GM18907 (cell line): Measurements from ENCODE around the gene SLC38A4.
"Not testable (repeated sequence)": the region's sequence is repeated elsewhere in the genome, so short reads cannot be mapped to it uniquely, and the experiment has no call there.

ENCODE experiments used
- ATAC-seq: cut with Tn5 transposase; IDR thresholded peaks from one replicate; pipeline ENCODE4 v1.9.1; 2021; ENCODE audit warnings: mild to moderate bottlenecking, moderate library complexity; ENCODE audit not compliant: unreplicated experiment

Gene SLC38A4

DNA sequence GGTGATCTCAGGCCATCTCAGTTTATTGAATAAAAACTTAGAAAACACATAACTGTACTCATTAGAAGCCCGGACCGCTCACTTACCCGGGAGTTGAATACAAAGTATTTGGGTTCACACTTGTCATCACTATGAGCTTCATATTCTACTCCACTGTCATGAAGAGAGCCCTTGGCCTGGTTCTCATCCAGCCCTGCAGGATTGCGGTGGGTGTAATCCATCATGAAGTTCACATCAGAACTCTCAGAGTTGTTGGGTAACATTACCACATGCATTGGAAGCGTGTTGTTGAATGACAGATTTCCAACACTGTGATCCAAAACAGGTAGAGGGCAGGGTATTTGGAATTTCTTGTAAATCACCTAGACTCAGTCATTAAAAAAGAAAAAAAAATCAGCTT lies 47.4 kb downstream of the SLC38A4 start:
- no peak for ATAC-seq

DNA sequence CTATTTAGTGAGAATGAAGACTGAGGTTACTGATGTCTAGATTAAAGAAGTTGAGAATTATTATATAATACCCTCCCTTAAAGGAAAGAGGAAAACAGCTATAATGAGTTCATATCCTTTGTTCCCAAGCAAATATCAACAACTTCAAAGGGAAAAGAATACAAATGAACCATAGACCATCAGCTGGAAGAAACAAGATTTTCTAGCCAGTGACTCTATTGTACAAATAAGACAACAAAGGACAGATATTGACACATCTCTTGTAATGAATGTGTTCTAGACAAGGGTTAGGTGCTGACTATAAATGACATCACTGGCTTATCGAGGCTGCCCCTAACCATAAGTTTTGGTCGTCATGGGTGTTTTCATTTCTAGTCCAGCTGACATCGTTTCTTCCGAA lies 48.2 kb downstream of the SLC38A4 start:
- no peak for ATAC-seq

DNA sequence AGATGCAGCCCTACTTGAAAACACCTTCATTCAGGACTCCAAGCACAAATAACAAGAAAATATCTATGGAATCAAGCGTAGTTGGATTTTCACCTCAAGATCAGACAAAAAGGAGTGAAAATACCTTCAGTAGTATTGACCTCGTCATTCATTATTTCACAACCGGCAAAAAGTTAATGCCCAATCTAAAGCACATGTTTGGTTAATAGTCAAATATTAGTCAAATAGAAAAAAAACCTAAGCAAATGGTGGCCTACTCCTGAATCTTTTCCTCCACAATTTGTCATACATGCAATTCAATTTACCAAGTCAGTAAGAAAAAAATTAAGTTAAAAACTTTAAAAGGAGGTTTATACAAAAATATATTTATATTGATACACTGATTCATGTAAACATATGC lies 50.0 kb downstream of the SLC38A4 start:
- no peak for ATAC-seq

DNA sequence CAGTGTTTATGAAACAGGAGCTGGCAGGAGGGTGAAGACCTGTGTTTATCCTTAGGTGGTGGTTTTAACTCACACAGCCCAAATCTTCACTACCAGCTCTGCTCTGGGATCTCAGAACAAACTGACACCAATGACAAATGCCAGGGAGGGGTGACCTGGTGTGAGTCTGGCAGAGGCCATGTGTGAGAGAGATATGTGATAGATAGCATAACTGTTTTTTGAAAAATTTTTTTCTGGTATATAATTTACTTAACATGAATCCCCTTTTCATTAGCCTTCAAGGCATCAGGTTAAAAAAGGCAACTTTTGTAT lies 51.5 kb downstream of the SLC38A4 start:
- no peak for ATAC-seq

DNA sequence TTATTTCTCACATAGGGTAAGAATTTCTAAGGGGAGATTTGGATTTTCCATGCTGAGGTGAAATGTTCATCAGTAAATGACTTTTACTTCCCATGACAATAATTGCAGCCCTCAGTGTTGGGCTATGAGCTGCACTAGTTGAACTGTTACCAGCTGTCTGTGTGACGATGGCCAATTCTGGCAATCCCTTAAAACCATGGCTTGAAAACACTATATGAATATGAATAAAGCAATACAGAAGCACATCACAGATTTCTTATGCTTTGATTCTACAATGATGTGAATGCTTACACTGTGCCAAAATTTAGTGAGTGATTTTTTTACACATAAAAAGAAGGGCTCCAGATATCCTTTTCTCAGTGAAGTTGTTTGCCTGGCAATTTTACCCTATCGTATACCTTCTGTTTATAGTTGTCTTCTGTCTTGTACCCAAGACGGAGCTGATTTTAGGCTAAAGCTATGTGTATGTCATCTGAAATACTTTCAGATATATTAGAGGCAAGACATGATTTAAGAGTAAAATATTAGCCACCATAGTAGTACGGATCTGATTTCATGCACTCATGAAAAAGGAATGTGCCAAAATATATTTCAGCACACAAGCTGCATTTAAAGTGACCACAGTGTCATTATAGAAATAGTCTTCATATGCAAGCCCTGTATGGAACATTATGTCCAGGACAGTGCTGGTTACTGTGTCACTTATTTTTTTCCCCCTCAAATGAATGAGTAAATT lies 52.0 kb downstream of the SLC38A4 start:
- no peak for ATAC-seq

DNA sequence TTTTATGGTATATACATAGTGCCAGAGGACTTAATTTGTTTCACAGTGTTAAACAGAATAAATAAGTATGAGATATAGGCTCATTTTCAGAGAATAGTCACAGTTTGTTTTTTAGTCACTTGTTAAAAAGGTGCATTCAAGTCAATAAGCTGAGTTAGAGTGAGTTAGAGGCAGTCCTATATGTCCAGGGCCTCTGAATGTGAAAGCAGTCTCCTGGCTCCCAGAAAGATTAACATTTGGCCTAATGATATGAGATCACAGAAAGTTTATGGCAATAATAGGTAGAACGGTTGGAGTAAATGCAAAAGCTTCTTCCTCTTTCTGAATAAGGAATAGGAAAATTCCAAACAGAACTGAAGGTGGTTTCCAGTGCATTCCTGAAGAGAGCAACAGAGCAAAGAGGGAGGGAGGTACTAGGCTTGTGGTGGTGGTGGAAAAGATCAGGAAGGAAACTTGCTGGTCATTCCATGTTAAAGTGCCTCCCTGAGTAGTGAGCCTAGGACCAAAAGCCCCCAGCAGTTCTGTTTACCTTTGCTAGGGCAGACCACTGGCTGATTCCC lies 54.4 kb downstream of the SLC38A4 start:
- no peak for ATAC-seq

GRCh38 chr12:46770501-46771183 lies 55.2 kb downstream of the SLC38A4 start:
- no peak for ATAC-seq

DNA sequence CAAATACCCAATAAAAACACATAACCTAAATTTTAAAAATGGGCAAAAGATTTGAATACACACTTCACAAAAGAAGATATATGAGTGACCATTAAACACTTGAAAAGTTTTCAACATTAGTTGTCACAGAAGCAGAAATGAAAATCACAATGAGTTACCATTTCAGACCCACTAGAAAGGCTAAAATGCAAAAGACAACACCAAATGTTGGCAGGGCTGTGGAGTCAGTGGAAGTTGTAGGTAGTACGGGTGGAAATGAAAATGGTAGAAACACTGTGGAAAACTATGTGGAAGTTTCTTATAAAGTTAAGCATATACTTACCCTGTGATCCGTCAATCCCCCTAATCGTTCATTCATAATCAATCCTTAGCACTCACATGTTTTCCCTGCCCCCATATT lies 61.8 kb downstream of the SLC38A4 start:
- no peak for ATAC-seq

- ATAC-seq: peak; percentile 59
These were observed 62.6 kb downstream of the SLC38A4 start for GRCh38 chr12:46763230-46763629.

- ATAC-seq: no peak
These were observed 71.2 kb downstream of the SLC38A4 start for GRCh38 chr12:46754550-46754949.

DNA sequence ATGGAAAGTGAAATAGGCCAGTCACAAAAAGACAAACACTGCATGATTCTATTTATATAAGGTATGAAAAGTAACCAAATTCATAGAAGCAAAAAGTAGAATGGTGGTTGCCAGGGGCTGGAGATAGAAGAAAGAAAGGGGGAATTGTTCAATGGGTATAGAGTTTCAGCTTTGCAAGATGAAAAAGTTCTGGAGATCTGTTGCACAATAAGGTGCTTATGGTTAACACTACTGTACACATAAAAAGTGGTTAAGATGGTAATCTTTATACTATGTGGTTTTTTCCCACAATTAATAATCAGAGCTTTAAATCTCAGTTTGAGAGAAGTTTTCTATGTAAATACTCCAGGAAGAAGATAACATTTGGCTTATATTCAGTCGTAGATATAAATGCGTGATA lies 73.4 kb downstream of the SLC38A4 start:
- no peak for ATAC-seq

DNA sequence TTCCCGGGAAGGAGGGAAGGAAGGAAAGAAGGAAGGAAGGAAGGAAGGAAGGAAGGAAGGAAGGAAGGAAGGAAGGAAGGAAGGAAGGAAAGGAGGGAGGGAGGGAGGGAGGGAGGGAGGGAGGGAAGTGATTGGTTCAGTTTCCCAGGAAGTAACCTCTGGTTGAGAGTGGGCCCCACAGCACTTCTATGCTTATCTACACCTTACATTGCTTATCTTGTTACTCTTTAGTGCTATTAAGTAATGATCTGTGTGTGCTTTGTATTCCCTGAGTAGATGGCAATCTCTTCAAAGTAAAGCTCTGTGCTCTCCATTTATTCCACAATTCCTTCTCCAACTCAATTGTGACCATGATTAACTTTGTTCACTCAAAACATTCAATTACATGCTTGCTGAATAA lies 74.6 kb downstream of the SLC38A4 start:
- ATAC-seq: no peak

GRCh38 chr12:46749322-46749721 lies 76.5 kb downstream of the SLC38A4 start:
- no peak for ATAC-seq

GRCh38 chr12:46744283-46744682 lies 81.5 kb downstream of the SLC38A4 start:
- no peak for ATAC-seq

DNA sequence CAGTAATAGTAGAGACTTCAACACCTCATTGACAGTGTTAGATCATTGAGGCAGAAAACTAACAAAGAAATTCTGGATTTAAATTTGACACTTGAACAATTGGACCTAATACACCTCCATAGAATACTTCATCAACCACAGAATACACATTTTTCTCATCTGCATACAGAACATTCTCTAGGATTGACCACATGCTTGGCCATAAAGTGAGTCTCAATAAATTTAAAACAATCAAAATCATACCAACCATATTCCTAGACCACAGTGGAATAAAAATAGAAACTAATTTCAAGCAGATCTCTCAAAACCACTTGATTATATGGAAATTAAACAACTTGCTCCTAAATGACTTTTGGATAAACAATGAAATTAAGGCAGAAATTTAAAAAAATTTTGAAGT lies 82.3 kb downstream of the SLC38A4 start:
- ATAC-seq: no peak

- not testable (repeated sequence) for ATAC-seq
These were observed 83.5 kb downstream of the SLC38A4 start for GRCh38 chr12:46742271-46742670.

DNA sequence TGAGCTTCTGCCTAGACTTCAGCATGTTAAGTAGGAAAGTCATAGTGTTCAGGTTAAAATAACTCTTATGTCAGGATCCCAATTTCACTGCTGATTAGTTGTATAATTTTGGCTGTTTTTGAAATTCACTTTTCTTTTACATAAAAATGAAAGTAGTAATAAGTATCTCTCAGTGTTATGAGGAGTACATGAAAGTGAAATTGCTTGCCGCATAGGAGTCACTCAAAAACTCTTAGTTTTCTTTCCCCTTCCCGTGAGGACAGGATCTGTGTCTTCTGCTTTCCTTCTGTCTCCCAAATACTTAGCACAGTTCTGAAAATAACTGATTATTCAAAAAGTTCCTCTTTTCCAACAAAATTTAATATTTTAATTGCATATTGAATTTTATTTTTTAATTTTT lies 100.5 kb downstream of the SLC38A4 start:
- no peak for ATAC-seq

DNA sequence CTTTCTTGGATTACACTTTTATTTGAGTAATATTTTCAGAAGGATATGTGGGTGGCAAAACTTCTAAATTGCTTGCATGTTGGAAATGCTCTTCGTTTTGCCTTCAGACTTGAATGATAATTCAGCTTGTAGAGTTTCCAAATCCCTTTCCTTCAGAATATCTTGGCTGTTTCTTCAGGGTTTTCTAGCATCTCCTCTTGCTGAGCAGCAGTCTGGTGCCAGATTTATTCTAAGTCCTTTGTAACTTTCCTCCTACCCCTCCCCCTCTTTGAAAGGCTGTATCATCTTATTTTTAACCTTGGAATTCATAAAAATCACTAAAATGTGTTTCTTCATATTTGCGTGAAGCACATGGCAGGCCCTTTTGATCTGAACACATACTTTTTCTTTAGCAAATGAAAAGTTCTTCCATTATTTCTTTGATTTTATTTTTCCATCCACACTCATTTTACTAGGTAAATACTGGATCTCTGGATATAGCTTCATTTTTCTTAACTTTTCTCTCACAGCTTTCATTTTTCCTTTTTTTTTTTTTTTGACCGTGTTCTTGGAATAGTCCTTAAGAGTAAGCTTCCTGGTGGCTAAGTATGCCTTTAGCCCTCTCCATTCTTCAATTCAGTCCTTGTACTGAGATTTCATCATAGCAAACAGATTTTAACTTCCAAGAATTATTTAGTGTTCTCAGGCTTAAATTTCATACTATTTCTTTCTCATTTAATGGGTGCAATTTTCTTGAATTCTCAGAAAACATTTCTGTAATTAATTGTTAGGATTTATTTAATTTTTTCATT lies 102.0 kb downstream of the SLC38A4 start:
- no peak for ATAC-seq

DNA sequence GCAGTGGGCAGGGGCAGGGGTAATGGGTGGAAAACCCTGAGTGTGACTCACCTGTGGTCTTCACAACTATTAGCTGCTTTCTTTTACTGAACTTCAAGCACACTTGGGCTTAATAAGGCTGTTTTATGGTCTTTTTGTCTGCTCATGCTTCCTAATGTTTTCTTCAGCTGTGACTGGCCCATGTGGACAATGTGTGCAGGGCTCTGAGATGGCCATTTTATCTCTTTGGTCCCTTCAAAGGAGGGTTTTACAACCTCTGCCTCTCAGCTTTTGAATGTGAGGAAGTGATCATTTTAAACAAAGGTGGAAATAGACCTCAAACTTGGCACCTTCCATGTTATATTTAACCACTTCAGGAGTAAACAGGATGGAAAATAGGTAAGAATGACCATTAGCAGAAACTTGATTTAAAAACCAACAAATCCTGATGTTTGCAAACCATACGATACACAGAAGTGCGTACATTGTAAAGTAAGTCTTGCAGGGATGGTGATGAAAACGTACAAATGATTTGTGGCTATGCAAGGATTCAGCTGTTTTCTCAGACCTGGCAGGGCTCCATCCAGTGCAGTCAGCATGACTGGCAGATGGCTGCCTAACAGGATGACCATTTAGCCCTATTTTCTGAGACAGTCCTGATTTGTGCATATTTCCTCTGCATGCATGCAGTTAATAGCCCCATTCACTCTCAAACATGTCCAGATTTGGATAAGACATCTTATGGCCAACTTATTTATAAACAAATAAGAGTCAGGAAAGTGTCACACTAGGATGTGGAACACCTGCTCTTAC lies 103.2 kb downstream of the SLC38A4 start:
- ATAC-seq: no peak

DNA sequence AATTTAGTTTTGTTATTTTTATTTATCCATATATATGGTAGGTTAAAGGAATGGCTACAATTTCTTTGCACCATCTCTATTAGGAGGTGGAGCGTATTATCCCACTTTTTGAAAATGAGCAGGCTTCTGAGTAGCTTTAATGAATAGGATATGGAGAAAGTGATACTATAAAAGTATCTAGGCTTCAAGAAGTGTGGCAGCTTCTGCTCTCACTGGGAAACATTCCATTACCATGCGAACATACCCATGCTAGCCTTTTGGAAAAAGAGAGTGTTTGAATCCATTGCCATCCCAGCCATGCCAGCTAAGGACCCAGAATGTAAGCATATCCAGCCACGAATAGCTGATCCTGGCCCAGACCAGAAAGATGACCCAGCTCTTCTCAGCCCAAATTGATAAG lies 107.3 kb downstream of the SLC38A4 start:
- ATAC-seq: no peak

- ATAC-seq: no peak
These were observed 107.9 kb downstream of the SLC38A4 start for GRCh38 chr12:46717868-46718267.
